ENCODE results near the gene NINJ2.

DNA sequence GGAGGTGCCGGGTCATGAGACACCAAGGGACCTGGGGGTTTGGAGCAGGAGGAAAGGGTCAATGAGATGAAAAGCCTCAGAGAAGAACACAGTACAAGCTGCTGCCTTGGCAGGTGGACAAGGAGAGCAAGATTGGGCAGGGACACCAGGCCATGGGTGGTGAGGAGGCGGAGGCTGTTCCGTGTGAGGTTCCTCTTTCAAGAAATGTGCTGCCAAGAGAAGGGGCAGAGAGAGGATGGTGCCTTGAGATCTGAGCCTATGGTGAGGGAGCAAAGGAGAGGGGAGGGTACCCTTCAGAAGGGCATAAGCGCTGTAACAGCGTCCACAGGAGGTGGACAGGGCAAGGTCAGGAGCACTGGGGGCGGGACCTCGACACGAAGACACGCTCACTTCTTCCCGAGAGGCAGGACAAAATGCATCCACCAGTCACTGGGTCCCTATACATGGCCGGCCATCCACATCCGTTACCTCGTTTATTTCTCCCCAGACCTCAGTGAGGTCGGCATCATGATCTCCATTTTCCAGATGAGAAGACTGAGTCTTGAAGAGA, 103.3 kb downstream of the NINJ2 start:
- TF ChIP-seq, protein P1, sequence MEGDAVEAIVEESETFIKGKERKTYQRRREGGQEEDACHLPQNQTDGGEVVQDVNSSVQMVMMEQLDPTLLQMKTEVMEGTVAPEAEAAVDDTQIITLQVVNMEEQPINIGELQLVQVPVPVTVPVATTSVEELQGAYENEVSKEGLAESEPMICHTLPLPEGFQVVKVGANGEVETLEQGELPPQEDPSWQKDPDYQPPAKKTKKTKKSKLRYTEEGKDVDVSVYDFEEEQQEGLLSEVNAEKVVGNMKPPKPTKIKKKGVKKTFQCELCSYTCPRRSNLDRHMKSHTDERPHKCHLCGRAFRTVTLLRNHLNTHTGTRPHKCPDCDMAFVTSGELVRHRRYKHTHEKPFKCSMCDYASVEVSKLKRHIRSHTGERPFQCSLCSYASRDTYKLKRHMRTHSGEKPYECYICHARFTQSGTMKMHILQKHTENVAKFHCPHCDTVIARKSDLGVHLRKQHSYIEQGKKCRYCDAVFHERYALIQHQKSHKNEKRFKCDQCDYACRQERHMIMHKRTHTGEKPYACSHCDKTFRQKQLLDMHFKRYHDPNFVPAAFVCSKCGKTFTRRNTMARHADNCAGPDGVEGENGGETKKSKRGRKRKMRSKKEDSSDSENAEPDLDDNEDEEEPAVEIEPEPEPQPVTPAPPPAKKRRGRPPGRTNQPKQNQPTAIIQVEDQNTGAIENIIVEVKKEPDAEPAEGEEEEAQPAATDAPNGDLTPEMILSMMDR (IDR thresholded peaks at IDR 0.05; ENCODE audit: insufficient read depth, low read depth, low read length) = no peak
- TF ChIP-seq EZH2 (IDR thresholded peaks at IDR 0.05; ENCODE audit: insufficient read depth, low read length) = no peak

Data from astrocyte (in vitro differentiated cells and primary cell).